Mesendoderm (in vitro differentiated cells): ENCODE measurements around the gene PHLDA3.

Experiments used
- DNase-seq: peaks from one replicate; pipeline ENCODE4 v3.0.0; 2013
- H2AK5ac ChIP-seq: 2 replicates; pipeline ENCODE4 v1.6.1; 2013; ENCODE audit warnings: low read length, inconsistent platforms
- H2BK120ac ChIP-seq: 2 replicates; pipeline ENCODE4 v1.6.1; 2013; ENCODE audit warnings: low read depth, mild to moderate bottlenecking, low read length, moderate library complexity, mixed read lengths
- H2BK15ac ChIP-seq: replicated peaks from 2 replicates; pipeline ENCODE4 v1.6.1; 2013; ENCODE audit warnings: low read depth, mild to moderate bottlenecking, moderate library complexity
- H2BK5ac ChIP-seq: 2 replicates; pipeline ENCODE4 v1.6.1; 2013; ENCODE audit warnings: low read length, inconsistent platforms
- H3K18ac ChIP-seq: 2 replicates; pipeline ENCODE4 v1.6.1; 2013; ENCODE audit warnings: mild to moderate bottlenecking, low read length, mixed read lengths
- H3K23ac ChIP-seq: one replicate; pipeline ENCODE4 v1.6.1; 2013; ENCODE audit warnings: low read length
- H3K27ac ChIP-seq: 2 replicates; pipeline ENCODE4 v1.5.1; 2013; ENCODE audit warnings: low read depth, mild to moderate bottlenecking, inconsistent platforms, low read length, moderate library complexity
- H3K27me3 ChIP-seq: 2 replicates; pipeline ENCODE4 v1.6.1; 2013; ENCODE audit warnings: low read length, control low read depth, mild to moderate bottlenecking, inconsistent platforms; ENCODE audit not compliant: insufficient read depth, poor library complexity
- H3K36me3 ChIP-seq: 2 replicates; pipeline ENCODE4 v1.6.1; 2013; ENCODE audit warnings: low read length, inconsistent platforms; ENCODE audit not compliant: control insufficient read depth, insufficient read depth
- H3K4ac ChIP-seq: one replicate; pipeline ENCODE4 v1.6.1; 2013; ENCODE audit warnings: low read depth, mild to moderate bottlenecking, low read length, moderate library complexity
- H3K4me1 ChIP-seq: 2 replicates; pipeline ENCODE4 v1.6.1; 2013; ENCODE audit warnings: low read depth, low read length, inconsistent platforms; ENCODE audit not compliant: control insufficient read depth
- H3K4me2 ChIP-seq: 2 replicates; pipeline ENCODE4 v1.6.1; 2013; ENCODE audit warnings: low read length
- H3K4me3 ChIP-seq: 2 replicates; pipeline ENCODE4 v1.5.1; 2013; ENCODE audit warnings: mild to moderate bottlenecking, low read length
- H3K56ac ChIP-seq: one replicate; pipeline ENCODE4 v1.6.1; 2013; ENCODE audit warnings: low read length
- H3K79me1 ChIP-seq: 2 replicates; pipeline ENCODE4 v1.6.1; 2013; ENCODE audit warnings: low read length, inconsistent platforms
- H3K79me2 ChIP-seq: 2 replicates; pipeline ENCODE4 v1.6.1; 2013; ENCODE audit warnings: mild to moderate bottlenecking, low read length; ENCODE audit not compliant: control insufficient read depth, insufficient read depth
- H3K9ac ChIP-seq: 2 replicates; pipeline ENCODE4 v1.6.1; 2013; ENCODE audit warnings: low read length, inconsistent platforms
- H4K5ac ChIP-seq: one replicate; pipeline ENCODE4 v1.6.1; 2013; ENCODE audit warnings: low read length
- H4K8ac ChIP-seq: one replicate; pipeline ENCODE4 v1.6.1; 2013; ENCODE audit warnings: low read depth, mild to moderate bottlenecking, control low read depth, low read length, moderate library complexity
- WGBS: extraction: QIAGEN DNeasy Blood & Tissue Kit; methylation state at CpG from one replicate; pipeline ENCODE4 v1.1.7; 2013; ENCODE audit warnings: low lambda C conversion rate, missing lambda C conversion rate; ENCODE audit not compliant: insufficient coverage; ENCODE audit errors: extremely low coverage; 5-methylcytosine and 5-hydroxymethylcytosine counted together

PHLDA3 gene

DNA sequence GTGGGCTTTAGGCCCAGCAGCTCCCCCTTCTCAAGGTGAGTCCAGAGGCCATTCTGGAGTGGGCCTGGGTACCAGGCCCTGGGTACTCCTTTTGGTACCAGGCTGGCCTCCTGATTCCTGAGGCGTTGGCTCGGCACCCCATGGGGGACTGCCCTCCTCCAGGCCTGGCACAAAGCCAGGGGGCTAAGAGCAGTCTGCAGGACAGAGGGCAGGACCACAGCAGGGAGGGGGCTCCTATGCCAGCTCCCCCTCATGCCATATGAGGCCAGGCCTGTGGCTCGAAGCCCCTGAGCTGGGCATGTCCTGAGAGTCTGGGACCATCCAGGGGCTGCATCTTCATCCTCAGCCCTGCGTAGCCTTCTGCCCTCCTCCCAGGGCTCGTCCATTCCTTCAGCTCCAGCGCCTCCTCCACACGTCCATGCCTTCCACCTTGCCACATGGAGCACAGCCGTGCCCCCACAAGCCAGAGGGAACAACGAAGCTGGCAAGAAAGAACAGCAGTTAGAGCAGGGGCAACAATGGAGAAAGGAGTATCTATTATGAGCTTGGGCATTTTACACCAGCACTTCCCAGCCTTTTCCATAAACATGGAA is 3.2 kb downstream of the PHLDA3 start:
- H3K27ac ChIP-seq, result no peak overlapping the region
- H3K18ac ChIP-seq, result no peak overlapping the region
- H3K79me1 ChIP-seq, result no peaks in the 10 kb centered on the region
- no CpG with 5 or more reads among the region's 9 CpGs for WGBS
- no peaks in the 10 kb centered on the region for H3K79me2 ChIP-seq
- no peak overlapping the region for H3K56ac ChIP-seq
- no peak overlapping the region for H2BK120ac ChIP-seq
- no peak overlapping the region for H3K23ac ChIP-seq
- no peak overlapping the region for H2AK5ac ChIP-seq
- no peaks in the 10 kb centered on the region for H3K36me3 ChIP-seq
- no peak overlapping the region for H2BK5ac ChIP-seq
- no peak overlapping the region for H3K4ac ChIP-seq
- peaks cover 3% of the 10 kb centered on the region for H3K4me1 ChIP-seq
- H3K9ac ChIP-seq, result no peak overlapping the region
- peaks cover 8% of the 10 kb centered on the region for H3K27me3 ChIP-seq
- DNase-seq, result no peak
- H4K8ac ChIP-seq, result no peak overlapping the region
- no peak overlapping the region for H3K4me2 ChIP-seq
- no peak overlapping the region for H3K4me3 ChIP-seq
- no peak overlapping the region for H4K5ac ChIP-seq
- no peak overlapping the region for H2BK15ac ChIP-seq

GRCh38 chr1:201463071-201463552 is 5.9 kb downstream of the PHLDA3 start:
- Histone ChIP-seq H2BK15ac (no peak overlapping the region), H3K4me3 (no peak overlapping the region), H3K79me2 (no peaks in the 10 kb centered on the region), H3K79me1 (no peaks in the 10 kb centered on the region), H2AK5ac (no peak overlapping the region), H3K4me2 (no peak overlapping the region), H2BK5ac (no peak overlapping the region), H4K8ac (no peak overlapping the region), H3K27ac (no peak overlapping the region), H4K5ac (no peak overlapping the region), H3K4me1 (no peaks in the 10 kb centered on the region), H3K27me3 (no peaks in the 10 kb centered on the region), H3K23ac (no peak overlapping the region), H3K4ac (no peak overlapping the region), H3K56ac (no peak overlapping the region), H2BK120ac (no peak overlapping the region), H3K36me3 (no peaks in the 10 kb centered on the region), H3K9ac (no peak overlapping the region), H3K18ac (no peak overlapping the region)
- no peak for DNase-seq
- no CpG with 5 or more reads among the region's 7 CpGs for WGBS

- Histone ChIP-seq H3K27ac (no peak overlapping the region), H3K4me3 (no peak overlapping the region), H3K79me2 (no peaks in the 10 kb centered on the region)
Observed at GRCh38 chr1:201461645-201462441, 7.1 kb downstream of the PHLDA3 start.

GRCh38 chr1:201460814-201461644 is 8.0 kb downstream of the PHLDA3 start:
- Histone ChIP-seq H3K79me2 (no peaks in the 10 kb centered on the region), H3K27ac (no peak overlapping the region), H4K8ac (no peak overlapping the region), H3K79me1 (no peaks in the 10 kb centered on the region), H3K4me2 (no peak overlapping the region), H3K4me1 (peaks cover 6% of the 10 kb centered on the region), H3K56ac (no peak overlapping the region), H3K4ac (no peak overlapping the region), H3K9ac (no peak overlapping the region), H3K4me3 (no peak overlapping the region), H2BK5ac (no peak overlapping the region), H2AK5ac (no peak overlapping the region), H3K27me3 (no peaks in the 10 kb centered on the region), H3K18ac (no peak overlapping the region), H4K5ac (no peak overlapping the region), H2BK120ac (no peak overlapping the region), H3K23ac (no peak overlapping the region), H2BK15ac (no peak overlapping the region), H3K36me3 (no peaks in the 10 kb centered on the region)
- no CpG with 5 or more reads among the region's 8 CpGs for WGBS
- DNase-seq, result peak; percentile 74

More at GRCh38 chr1:201461645-201462441, 7.1 kb downstream of the PHLDA3 start:
- no peak overlapping the region for H3K23ac ChIP-seq
- H3K4ac ChIP-seq, result no peak overlapping the region
- no peaks in the 10 kb centered on the region for H3K79me1 ChIP-seq
- H3K9ac ChIP-seq, result no peak overlapping the region
- no peak overlapping the region for H4K5ac ChIP-seq
- H3K4me2 ChIP-seq, result no peak overlapping the region
- H3K36me3 ChIP-seq, result no peaks in the 10 kb centered on the region
- no peak overlapping the region for H2AK5ac ChIP-seq
- H2BK15ac ChIP-seq, result no peak overlapping the region
- peaks cover 1% of the 10 kb centered on the region for H3K4me1 ChIP-seq
- H3K18ac ChIP-seq, result no peak overlapping the region
- no peak for DNase-seq
- H3K27me3 ChIP-seq, result no peaks in the 10 kb centered on the region
- H2BK5ac ChIP-seq, result no peak overlapping the region
- no peak overlapping the region for H2BK120ac ChIP-seq
- H3K56ac ChIP-seq, result no peak overlapping the region
- H4K8ac ChIP-seq, result no peak overlapping the region
- no CpG with 5 or more reads among the region's 13 CpGs for WGBS

GRCh38 chr1:201459775-201460174 is 9.2 kb downstream of the PHLDA3 start:
- H3K27me3 ChIP-seq, result no peaks in the 10 kb centered on the region
- no peaks in the 10 kb centered on the region for H3K79me1 ChIP-seq
- no peaks in the 10 kb centered on the region for H3K79me2 ChIP-seq
- H3K4me1 ChIP-seq, result peaks cover 6% of the 10 kb centered on the region
- no peak overlapping the region for H3K27ac ChIP-seq
- no peak overlapping the region for H2BK5ac ChIP-seq
- no peak overlapping the region for H4K5ac ChIP-seq
- H2AK5ac ChIP-seq, result no peak overlapping the region
- no peak overlapping the region for H3K4me2 ChIP-seq
- H3K4me3 ChIP-seq, result no peak overlapping the region
- no peak for DNase-seq
- H2BK15ac ChIP-seq, result no peak overlapping the region
- H3K4ac ChIP-seq, result no peak overlapping the region
- H4K8ac ChIP-seq, result no peak overlapping the region
- no peak overlapping the region for H3K56ac ChIP-seq
- H3K18ac ChIP-seq, result no peak overlapping the region
- H3K36me3 ChIP-seq, result no peaks in the 10 kb centered on the region
- H2BK120ac ChIP-seq, result no peak overlapping the region
- H3K9ac ChIP-seq, result no peak overlapping the region
- no CpG with 5 or more reads among the region's 5 CpGs for WGBS
- no peak overlapping the region for H3K23ac ChIP-seq
